GM12873 (cell line): ENCODE data around the gene CIAO3.

Source experiments
- TF ChIP-seq, protein P1 (sequence below): IDR thresholded peaks from 2 replicates; pipeline ENCODE4 v1.5.1; 2012; ENCODE audit warnings: low read depth, mild to moderate bottlenecking, moderate library complexity, low read length, control low read depth; ENCODE audit not compliant: insufficient read depth; ENCODE audit errors: missing control alignments

CIAO3 gene

DNA sequence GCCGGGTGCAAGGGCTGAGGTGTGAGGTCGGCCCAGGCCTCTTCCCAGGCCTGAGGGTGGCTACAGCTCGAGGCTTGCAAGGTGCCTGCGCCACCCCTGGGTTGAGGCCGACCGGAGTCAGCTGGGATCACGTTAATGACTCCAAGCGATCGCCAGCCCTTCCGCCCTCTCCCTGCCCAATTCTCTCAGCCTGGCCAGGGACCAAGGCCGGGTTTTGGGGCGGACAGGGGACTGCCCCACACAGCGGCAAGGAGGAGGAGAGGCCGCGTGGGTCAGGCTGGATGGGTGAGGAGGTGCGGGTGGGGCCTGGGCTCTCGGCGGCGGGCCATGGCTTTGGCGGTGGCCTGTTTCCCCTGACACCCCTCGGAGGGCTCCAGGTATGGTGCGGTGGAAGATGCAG lies 47.4 kb downstream of the CIAO3 start:
- TF ChIP-seq, protein P1, sequence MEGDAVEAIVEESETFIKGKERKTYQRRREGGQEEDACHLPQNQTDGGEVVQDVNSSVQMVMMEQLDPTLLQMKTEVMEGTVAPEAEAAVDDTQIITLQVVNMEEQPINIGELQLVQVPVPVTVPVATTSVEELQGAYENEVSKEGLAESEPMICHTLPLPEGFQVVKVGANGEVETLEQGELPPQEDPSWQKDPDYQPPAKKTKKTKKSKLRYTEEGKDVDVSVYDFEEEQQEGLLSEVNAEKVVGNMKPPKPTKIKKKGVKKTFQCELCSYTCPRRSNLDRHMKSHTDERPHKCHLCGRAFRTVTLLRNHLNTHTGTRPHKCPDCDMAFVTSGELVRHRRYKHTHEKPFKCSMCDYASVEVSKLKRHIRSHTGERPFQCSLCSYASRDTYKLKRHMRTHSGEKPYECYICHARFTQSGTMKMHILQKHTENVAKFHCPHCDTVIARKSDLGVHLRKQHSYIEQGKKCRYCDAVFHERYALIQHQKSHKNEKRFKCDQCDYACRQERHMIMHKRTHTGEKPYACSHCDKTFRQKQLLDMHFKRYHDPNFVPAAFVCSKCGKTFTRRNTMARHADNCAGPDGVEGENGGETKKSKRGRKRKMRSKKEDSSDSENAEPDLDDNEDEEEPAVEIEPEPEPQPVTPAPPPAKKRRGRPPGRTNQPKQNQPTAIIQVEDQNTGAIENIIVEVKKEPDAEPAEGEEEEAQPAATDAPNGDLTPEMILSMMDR, result no peak

DNA sequence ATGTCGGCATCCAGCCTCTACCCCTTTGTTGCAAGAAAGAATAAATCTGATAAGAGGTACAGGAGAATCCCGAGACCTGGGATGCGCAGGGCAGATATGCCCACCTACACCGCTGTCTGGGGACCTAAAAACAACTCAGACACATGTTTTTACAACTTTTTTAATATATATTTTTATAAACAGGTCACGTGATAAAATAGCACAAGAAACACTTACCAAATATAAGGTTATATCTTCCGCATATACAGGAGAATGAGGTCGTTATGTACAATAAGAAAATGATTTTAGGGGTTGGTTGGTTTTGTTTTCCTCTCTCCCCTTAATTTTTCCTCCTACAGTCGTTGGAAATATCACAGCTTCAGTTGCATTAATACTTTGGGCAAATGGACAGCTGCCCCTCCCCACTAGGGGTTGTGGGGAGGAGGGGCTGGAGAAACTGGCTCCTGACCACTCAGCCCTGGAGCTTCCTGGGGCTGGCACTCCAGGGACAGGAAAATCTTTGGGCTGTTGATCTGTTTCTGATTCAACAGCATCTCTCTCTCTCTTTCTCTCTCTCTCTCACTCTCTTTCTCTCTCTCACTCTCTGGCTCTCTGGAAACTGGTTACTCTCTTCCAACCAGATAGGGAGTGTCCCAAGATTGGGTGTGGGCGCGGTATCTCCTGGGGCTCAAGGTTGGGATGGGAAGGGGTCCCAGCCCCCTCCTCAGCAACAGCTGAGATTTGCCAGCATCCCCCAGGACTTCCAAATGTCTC lies 48.3 kb downstream of the CIAO3 start:
- TF ChIP-seq, protein P1, result no peak

DNA sequence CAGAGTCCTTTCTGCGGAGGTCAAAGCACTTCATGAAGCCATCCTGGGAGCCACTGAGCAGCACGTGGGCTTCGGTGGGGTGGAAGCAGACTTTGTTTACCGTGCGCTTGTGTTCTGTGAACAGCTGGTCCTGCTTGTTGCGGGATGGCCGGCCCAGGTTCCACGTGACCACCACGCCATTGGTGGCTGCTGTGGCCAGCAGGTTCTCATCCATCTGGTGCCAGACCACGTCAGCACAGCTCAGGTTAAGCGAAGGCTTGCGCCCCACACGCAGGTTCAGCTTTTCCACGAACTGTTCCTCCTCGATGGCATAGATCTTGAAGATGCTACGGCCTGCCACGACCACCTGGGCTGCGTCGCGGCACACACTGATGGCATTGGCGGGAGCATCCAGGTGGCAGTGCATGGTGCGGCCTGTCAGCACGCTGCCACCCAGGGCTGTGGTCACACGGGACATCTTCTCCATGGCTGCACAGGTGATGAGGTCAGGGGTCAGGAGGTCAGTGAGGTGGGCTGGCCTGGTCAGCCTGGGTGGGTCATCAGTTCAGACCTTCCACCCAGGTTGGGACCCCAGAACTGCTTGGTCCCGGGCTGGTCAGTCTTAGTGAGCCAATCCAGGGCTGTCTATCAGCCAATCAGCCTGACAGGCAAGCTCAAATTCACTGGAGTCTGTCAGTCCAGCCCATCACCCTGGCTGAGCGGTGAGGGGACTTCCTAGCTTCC lies 51.5 kb downstream of the CIAO3 start:
- TF ChIP-seq, protein P1, result no peak

DNA sequence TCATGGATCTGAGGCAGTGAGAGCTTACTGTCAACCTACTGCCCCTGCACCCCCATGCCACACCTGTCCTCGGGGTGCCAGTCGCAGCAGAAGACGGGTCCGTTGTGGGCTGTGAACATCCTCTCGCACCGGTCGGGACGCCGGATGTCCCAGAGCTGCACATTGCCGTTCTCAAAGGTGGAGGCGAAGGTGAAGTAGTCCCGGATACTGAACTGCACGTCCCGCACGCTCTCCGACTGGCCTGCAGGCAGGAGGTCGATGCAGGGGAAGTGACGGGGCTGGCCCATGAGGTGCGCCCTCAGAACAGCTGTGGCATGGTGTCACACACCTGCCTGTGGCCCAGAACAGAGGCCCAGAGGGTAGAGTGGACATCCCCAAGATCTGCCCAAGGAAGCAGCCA lies 53.3 kb downstream of the CIAO3 start:
- TF ChIP-seq, protein P1, result no peak

DNA sequence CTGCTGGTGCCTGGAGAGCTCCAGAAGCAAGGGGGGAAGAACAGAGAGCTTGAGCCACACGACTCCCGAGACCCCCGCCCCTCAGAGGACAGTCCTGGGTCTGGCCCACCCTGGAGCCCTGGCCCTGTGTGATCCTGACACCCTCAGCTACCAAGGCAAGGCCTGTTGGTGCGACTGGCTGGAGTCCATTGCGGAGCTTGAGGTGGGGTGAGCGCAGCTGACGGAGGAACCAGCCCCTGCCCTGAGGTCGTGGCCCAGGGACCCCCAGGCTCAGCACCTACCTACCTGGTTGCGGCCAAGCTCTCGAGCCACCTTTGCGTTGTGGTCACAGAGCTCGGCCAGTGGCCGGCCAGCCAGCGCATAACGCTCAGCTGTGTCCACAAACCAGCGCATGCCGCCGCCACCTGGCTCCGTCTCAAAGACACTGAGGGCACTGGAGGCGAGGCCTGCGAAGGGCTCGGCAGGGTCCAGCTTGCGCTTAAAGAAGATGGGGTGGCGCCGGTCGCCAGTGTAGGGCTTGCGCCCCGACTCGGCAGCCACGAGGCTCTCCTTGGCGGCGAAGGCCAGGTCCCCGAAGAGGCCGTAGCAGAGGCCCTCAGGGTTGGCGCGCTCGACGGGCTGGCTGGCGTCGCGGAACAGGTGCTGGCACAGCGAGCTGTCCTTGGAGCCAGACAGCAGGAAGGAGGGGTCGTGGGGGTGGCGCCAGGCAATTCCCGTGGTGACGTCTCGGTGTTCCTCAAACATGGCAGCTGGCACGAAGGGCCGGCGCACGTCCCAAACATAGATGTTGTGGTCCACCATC lies 54.1 kb downstream of the CIAO3 start:
- TF ChIP-seq, protein P1, result no peak

DNA sequence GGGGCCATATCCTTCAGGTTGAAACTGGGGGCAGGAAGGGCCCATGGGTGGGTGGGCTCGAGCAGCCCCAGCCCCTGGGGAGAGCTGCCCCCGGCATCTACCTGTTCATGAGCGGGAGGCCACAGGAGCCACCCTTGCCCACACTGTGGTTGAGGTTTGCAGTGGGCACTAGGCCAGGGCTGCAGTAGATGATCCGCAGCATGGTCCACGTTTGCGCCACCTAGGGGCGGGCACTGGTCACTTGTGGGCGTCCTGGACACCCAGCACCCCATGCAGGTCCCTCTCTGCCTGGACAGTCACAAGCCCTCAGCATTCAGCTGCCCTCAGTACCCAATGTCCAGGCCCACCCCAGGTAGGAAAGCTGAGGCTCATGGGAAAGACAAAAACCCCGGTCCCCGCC lies 54.8 kb downstream of the CIAO3 start:
- TF ChIP-seq, protein P1, result peak; percentile 44
